Measurements from ENCODE around the gene MYO10.
"Not testable (repeated sequence)": the region's sequence is repeated elsewhere in the genome, so short reads cannot be mapped to it uniquely, and the experiment has no call there.

Gene MYO10

DNA sequence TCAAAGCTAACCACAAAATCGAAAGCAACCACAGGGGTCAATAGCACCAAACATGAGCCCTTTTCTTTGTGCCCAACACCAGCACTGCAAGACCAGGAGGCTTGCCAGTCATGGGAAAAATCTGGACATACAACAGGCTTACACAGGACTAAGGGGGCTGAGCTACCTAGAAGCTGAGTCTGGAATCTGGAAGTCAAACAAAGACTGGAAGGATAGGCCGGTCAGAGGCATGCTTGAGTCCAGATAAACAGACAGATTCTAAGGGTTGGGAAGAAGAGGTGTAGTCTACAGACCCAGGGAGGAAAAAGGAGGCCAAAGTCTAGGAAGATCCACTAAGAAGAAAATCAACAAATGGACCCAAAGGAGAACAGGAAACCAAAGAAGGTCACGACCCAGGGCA lies 73.3 kb downstream of the MYO10 start:
- DNase-seq (ENCODE audit: low read depth), result no peak

DNA sequence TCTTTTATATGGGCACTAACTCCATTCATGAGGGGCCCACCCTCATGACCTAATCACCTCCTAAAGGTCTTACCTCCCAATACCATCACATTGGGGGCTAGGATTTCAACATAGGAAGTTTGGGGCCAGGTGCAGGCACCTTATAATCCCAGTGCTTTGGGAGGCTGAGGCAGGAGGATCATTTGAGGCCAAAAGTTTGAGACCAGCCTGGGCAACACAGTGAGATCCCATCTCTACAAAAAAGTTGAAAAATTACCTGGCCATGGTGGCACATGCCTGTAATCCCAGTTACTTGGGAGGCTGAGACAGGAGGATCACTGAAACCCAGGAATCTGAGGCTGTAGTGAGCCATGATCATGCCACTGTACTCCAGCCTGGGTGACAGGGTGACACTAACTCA lies 76.7 kb downstream of the MYO10 start:
- no peak for DNase-seq (ENCODE audit: low read depth)

DNA sequence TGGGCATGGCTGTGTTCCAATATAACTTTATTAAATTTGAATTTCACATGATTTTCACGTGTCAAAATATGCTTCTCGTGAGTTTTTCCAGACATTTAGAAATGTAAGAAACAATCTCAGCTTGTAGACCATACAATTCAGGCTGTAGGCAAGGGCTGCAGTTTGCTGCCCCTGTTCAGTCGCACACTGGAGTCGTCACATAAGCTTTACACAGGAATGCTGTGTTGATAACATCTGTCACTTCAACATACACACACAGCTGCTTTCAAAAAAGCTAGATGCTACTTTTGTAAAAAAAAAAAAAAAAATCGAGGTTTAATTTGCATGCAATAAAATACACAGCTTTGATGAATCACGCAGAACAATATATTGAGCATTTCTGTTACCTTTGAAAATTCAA lies 77.9 kb downstream of the MYO10 start:
- no peak for DNase-seq (ENCODE audit: low read depth)

DNA sequence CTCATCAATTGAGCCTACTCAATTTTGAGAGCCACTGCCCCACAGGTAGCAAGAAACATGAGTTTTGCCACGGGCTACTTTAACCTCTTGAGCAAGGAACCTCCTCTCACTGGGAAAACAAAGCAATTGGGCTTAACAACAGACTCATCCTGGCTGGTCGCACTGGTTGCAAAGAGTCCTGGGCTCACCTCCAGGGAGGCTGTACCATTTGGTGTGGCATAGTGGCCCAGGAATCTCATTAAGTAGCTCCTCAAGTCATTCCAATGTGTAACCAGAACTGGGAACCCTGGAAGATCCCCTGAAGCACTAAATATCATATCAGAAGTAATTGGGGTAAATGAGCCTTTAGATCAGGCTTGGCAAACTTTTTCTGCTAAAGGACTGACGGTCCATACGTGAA lies 78.5 kb downstream of the MYO10 start:
- no peak for DNase-seq (ENCODE audit: low read depth)

DNA sequence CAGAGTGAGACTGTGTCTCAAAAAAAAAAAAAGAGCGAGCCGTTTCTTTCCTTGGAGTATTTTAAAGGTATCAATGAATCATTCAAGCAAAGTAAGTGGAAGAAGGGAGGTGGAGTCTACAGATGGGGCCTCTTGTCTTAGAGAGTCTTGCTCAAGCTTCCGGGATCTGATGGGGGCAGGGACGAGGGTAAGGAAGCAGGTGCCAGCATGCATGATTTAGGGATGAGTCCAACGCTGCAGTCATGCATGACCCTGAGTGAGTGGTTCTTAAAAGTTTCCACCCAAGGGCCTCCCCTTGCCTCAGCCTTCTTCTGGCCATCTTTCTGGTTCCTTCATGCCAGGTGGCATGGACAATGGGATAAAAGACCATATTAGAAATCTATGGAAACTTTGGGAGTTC lies 79.6 kb downstream of the MYO10 start:
- no peak for DNase-seq (ENCODE audit: low read depth)

DNA sequence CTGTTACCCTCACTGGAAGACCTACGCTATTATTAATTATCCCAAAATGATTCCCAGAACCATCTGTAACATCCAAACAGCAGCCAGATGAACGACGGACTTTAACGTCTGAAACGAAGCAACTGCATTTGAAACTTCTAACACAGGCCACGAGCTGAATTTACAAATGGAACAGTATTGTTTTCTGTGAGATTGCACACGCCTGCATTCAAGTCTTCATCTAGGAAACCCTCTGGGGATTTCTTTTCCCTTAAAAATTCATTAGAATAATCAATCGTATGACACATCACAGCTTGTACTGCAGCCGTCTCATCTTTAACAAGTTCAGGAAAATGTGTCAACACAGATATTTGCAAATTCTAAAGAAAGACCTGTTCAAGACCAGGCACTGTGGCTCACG lies 80.2 kb downstream of the MYO10 start:
- DNase-seq (ENCODE audit: low read depth), result no peak

DNA sequence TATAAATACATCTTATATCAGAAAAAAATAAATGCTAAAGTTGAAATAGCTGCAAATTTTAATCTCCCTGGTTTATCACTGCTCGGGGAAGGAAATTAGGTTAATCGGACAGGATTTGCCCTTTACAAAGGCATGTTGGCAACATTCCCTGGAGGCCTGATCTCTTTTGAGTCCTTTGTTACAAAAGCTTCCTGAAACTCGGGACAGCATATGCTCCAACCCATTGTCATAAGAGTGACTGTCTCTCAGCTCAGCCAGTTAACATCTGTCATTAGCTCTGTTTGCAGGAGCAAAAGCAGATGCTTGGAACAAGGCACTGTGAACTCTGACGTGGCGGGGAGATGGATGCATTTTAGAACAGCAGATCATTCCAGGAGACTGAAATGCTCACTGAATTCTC lies 80.6 kb downstream of the MYO10 start:
- no peak for DNase-seq (ENCODE audit: low read depth)

DNA sequence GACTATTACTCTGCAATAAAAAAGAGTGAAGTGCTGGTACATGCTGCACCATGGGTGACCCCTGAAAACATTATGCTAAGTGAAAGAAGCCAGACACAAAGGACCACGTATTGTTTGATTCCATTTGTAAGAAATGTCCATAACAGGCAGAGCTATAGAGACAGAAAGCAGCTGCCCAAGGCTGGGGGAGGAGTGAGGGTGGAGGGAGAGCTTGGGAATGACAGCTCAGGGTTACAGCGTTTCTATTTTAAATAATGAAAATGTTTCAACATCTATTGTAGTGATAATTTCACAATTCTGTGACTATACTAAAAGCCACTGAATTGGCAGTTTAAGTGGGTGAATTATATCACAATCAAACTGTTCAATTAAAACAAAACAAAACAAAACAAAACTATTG lies 81.7 kb downstream of the MYO10 start:
- no peak for DNase-seq (ENCODE audit: low read depth)

DNA sequence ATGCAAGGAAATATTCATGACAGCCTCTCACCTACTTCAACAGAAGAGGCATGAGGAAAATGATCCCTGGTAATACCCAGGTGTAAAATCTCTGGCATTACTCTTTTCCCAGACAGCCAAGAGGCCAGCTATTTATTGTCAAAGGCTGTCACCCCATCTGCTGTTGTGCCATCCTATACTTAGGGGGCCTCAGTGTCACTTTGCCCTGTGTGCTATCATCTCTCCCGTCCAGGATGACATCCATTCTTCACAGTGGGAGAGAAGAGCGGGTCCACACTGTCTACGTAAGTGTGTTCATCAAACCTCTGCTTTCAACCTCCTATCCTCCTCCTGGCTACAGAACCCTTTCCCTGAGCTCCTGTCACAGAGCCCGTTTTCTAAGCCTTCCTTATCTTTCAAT lies 82.6 kb downstream of the MYO10 start:
- DNase-seq (ENCODE audit: low read depth), result no peak

DNA sequence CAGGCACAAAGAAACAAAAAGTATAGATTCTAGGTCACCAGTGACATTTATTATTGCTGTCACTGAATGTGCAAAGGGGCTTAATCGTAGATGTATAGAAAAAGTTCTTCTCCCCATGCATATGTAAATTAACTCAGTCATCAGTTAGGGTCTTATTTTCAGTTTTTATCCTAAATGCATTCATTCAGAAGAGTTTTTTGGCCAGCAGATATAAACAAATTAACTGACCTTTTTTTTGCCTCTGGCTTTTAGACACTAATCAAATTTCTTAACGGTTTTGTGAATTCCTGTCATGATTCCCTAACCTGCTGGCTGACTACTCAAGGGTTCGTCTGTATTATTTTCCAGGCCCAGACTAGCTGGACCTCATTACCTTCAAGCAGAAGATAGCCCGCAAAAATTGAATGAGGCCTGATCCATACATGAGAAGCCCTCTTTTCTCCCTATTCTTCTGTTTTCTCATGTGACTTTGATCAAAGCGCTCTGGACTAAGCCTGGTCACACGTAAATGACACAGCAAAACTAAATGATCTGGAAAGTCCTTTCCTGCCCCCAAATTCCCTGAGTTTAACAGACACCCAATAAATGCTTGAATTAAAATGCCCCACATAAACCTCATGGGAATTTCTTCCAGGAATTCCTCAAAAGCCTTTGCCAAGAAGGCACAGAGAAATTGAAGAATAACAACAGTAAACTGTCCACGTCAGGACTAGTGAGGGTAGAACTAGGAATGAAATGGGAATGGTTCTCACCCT lies 83.7 kb downstream of the MYO10 start:
- DNase-seq (ENCODE audit: low read depth), result no peak

DNA sequence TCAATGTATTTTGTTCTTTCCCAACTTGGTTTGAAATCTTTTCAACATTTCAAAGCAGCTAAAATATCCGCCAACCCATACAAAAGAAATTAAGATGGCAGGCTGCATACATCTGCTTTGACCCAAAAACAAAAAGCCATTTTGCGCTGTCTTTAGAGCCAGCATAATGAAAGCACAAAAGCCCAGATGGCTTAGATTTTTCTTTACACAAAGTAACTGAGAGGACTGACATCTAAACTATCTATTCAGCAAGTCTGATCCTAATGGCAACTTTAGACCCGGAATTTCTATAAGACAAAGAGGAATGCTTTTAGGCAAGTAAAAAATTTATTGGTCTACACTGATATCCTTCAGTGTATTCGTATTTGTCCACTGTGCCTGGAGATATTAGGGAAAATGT lies 86.3 kb downstream of the MYO10 start:
- no peak for DNase-seq (ENCODE audit: low read depth)

DNA sequence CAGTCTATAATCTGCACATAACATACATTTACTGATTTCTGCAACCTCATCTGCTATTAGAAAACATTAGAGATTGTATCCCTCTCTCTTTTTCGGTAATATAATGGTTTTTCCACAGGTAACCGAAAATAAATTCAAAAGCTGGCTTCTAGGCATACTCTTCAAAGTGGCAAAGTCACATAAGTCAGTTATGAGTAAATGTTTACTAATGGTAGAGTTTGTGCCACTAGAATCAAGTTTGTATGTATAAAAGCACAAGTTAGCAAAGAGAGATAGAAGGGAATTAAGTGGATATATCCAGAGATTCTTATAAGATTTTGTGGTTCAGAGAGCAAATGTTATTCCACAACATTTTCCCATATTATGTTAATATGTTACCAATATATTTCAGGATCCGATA lies 86.9 kb downstream of the MYO10 start:
- no peak for DNase-seq (ENCODE audit: low read depth)

DNA sequence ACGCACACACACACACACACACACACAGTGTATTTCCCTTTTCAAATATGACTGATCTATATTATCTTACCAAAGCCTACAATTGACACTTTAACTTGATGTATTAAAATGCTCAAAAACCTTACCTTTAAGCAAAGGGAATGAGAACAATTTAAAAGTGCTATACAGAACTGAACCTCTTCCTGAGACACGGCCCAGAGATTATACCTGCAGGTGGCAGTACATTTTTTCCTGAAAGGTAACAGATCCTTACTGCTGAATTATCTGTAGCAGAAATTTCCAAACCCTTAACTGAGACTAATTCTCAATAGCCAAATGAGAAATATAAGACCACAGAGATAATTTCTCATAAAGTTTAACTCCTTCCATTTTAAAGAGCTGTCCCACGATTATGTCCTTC lies 91.1 kb downstream of the MYO10 start:
- DNase-seq (ENCODE audit: low read depth), result no peak

DNA sequence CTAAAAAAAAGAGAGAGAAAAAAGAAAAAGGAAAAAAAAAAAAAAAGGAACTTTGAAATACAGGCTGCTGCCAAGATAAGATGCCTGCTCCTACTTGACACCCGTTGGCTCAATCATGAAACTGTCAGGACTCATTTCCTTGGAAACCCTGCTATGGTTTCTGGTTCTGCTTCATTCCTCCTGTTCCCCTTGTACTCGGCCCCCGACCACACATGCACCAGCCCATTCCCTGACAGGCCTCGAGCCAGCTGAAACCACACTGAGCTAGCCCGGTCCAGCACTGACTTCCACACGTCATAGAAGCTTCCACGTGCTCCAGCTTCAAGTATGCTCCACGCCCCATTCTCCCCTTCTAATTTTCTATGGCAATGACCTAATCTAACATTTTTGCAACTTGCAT lies 93.2 kb downstream of the MYO10 start:
- DNase-seq (ENCODE audit: low read depth), result no peak

DNA sequence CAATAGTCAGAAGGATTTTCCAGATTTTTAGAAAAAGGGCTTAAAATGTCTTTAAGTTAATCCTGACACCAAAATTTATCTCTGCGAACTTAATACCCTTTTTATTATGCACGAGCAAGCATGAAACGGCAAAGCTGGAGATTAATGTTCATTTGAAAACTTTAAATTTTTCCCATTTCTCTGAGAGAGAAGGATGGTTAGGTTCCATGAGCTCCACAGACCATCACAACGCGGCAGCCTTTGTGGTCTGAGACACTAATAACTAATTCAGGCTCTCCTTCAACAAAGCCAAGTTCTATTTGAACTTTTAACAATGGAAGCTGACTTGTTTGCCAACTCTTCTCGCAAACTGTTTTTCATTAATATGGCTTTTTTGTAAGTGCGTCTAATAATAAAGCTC lies 94.7 kb downstream of the MYO10 start:
- no peak for DNase-seq (ENCODE audit: low read depth)

DNA sequence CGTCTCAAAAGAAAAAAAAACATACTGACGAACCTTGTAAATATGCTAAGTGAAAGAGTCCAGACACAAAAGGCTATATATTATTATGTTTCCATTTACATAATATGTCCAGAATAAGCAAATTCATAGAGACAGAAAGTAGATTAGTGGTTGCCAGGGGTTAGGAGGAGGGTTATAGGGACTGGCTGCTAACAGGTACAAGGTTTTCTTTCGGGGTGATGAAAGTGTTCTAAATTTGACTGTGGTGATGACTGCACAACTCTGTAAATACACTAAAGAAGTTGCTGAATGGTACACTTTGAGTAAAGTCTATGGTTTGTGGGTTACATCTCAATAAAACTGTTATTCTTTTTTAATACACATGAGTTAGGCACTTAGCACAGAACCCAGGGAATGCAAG lies 98.8 kb downstream of the MYO10 start:
- no peak for DNase-seq (ENCODE audit: low read depth)

DNA sequence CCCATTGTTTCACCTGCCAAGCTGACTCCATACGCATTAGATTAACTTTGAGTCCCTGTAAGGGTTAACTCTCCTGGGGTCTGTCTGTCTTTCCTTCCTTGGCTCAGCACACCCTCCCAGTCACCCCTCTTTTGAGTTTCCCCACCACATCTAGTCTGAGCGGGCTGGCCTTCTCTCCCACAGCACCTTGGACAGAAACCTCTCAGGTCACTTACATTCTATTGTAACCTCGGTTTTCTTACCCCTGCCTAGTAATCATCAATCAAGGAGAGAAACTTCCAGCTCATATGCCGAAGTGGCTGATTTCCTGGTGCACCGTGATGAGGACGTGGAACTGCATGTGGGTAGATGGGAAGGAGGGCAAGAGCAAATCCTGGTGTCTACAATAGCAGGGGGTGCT lies 102.1 kb downstream of the MYO10 start:
- no peak for DNase-seq (ENCODE audit: low read depth)

DNA sequence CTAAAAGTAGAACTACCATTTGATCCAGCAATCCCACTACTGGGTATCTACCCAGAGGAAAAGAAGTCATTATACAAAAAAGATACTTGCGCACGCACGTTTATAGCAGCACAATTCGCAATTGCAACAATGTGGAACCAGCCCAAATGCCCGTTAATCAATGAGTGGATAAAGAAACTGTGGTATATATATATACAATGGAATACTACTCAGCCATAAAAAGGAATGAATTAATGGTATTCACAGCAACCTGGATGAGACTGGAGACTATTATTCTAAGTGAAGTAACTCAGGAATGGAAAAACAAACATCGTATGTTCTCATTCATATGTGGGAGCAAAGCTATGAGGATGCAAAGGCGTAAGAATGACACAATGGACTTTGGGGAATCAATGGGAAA lies 104.8 kb downstream of the MYO10 start:
- not testable (repeated sequence) for DNase-seq (ENCODE audit: low read depth)

DNA sequence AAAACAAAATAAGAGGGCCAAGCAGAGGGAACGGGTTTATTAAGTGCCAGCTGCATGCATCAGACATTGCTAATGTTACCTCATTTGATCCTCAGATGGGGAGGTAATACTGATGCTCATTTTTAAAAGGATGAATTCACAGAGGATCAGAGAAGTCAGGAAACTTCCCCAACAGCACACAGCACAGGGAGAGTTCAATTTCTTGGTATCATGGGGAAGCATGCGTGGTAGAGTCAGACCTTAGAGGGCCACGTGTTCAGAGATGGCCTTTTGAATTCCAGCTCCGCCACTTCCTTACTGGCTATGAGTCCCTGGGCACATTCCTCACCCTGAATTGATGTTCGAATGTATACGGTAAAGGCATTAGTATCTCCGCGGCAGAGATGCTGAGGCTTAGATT lies 108.3 kb downstream of the MYO10 start:
- no peak for DNase-seq (ENCODE audit: low read depth)

DNA sequence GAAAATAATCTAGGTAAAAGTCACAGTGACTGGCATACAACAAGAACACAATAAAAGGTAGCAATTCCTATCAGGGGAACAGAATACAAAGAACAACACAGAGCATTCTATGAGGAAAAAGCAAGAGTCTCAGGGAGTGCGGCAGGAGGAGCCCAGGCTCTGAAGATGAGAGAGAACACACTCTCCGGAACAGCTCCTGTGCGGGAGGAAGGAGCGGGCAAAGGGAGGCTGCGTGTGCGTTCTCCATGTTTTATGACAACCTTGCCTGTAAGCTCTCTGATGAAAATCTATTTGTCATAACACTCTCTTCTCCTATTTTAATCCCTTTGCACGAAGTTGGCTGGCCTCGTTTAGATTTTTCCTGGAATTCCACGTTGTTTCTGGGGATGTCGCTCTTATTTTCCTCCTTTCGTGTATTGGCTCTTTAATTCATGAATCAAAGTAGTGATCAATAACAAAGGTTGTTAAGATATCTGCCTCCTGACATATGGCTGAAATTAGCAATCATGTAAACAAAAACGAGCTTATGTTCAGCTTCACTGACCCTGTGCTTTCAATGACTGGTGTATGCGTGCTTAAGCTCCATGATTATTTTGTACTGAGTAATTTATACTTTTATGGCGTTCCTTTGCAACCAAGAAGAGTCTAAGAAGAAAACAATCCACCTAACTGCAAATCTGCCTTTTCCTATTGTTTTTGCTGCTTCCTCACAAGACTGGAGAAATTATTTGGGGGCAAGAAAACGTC lies 109.5 kb downstream of the MYO10 start:
- no peak for DNase-seq (ENCODE audit: low read depth)

DNA sequence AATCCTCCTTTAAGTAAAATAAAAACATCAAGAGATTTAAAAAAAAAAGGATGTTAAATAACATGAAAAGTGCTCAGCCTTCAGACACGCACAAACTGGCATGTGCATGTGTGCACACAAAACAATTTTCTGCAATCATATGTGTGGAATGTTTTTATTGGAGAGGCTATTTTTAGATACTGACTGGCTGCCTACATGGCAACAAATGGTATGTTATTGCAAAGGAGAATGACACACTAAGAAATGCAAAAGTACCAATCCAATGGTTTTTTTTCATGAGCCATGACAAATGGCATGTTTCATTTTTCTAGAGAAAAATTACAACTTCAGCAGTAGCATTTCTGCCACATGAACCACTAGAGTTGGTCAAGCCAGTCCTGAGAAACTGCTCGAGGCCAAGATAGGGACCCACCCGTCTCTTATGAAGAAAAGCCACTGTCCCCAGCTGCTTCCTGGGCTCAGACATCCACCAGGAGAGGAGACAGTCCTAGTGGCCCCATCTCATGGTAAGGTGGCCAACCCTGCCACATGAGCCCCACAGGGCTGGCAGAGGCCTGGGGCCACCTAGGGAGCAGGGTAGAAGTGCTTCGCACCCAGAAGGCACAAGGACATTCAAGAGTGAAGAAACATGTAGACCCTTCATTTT lies 116.4 kb downstream of the MYO10 start:
- DNase-seq (ENCODE audit: low read depth), result no peak

DNA sequence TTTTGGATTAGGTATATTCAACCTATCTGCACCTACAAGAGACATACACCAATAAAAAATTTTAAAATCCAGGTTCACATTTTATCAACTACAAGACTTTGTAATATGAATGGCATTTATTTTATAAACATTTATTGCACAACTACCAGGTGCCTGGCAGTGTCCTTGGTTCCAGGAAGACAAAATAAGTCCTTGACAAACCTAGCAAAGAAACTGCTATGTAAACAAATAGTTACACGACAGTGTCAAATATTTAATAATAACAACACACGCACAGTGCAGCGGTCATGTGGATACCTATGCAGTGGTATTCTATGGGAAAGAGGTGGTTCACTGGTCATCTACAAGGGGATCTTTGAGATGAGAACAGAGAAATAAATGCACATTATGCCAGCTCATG lies 120.7 kb downstream of the MYO10 start:
- no peak for DNase-seq (ENCODE audit: low read depth)

DNA sequence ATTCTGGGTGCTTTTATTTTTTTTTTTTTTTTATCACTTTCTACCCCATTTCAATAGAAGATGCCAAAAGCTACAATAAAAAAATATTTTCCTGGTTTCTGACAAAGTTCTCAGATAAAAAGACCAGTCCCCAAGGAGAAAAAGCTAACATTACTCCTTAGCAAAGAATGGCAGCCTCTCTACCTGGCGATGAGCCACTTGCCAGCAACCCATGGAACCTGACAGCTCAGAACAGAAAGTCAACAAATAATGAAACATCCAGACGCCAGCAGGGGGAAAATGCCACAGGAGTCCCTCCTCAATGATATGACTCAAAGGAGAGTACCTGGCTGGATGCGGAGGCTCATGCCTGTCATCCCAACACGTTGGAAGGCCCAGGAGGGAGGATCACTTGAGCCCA lies 123.2 kb downstream of the MYO10 start:
- no peak for DNase-seq (ENCODE audit: low read depth)

All from activated T-cell treated with anti-CD3 and anti-CD28 coated beads for 48 hours (primary cell).